Measurements from ENCODE around the gene RNF113B. TPM values are rescaled to one million over a fixed set of nuclear protein-coding genes. Genes with fewer than 3 reads are reported as not detected.

Gene RNF113B
- total RNA-seq, 6 donors from 2014 or later: not detected

- H3K4me3 ChIP-seq: no peak overlapping the region
- H3K4me1 ChIP-seq: peaks cover 0 to 8% (median 4%) of the 10 kb centered on the region in 4 donors
- no peaks in the 10 kb centered on the region for H3K9me3 ChIP-seq
- ATAC-seq (ENCODE audit: low FRiP score in 2 of 2) (no peak), DNase-seq (no peak)
- TF ChIP-seq POLR2A (IDR thresholded peaks at IDR 0.05) (no peak), EP300 (IDR thresholded peaks at IDR 0.05) (no peak), POLR2AphosphoS5 (IDR thresholded peaks at IDR 0.05) (no peak)
- TF ChIP-seq, protein P1, sequence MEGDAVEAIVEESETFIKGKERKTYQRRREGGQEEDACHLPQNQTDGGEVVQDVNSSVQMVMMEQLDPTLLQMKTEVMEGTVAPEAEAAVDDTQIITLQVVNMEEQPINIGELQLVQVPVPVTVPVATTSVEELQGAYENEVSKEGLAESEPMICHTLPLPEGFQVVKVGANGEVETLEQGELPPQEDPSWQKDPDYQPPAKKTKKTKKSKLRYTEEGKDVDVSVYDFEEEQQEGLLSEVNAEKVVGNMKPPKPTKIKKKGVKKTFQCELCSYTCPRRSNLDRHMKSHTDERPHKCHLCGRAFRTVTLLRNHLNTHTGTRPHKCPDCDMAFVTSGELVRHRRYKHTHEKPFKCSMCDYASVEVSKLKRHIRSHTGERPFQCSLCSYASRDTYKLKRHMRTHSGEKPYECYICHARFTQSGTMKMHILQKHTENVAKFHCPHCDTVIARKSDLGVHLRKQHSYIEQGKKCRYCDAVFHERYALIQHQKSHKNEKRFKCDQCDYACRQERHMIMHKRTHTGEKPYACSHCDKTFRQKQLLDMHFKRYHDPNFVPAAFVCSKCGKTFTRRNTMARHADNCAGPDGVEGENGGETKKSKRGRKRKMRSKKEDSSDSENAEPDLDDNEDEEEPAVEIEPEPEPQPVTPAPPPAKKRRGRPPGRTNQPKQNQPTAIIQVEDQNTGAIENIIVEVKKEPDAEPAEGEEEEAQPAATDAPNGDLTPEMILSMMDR (IDR thresholded peaks at IDR 0.05): no peak
- no peaks in the 10 kb centered on the region for H3K36me3 ChIP-seq
- H3K27ac ChIP-seq: no peak overlapping the region
- 34 to 42% methylated on average over 4 of the region's 4 CpGs for WGBS, 2 donors
- no peaks in the 10 kb centered on the region for H3K27me3 ChIP-seq
Measured at GRCh38 chr13:98199480-98199879, 22.4 kb upstream of the RNF113B start.

DNA sequence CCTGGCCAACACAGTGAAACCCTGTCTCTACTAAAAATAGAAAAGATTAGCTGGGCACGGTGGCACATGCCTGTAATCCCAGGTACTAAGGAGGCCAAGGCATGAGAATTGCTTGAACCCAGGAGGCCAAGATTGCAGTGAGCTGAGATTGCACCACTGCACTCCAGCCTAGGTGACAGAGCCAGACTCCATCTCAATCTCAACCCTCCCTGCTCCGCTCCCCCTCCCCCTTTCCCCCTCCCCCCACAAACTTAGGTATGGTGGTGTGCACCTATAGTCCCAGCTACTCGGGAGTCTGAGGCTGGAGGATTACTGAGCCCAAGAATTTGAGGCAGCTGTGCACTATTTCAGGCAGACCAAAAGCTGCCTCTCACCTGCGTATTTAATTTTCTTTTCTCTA, 21.6 kb upstream of the RNF113B start:
- ATAC-seq (ENCODE audit: low FRiP score in 2 of 2): no peak
- Histone ChIP-seq H3K9me3 (no peaks in the 10 kb centered on the region), H3K4me3 (no peak overlapping the region), H3K36me3 (no peaks in the 10 kb centered on the region), H3K27ac (no peak overlapping the region), H3K4me1 (peaks cover 0 to 8% (median 4%) of the 10 kb centered on the region in 4 donors), H3K27me3 (no peaks in the 10 kb centered on the region)
- TF ChIP-seq POLR2AphosphoS5 (IDR thresholded peaks at IDR 0.05): no peak
- TF ChIP-seq, protein P1 (IDR thresholded peaks at IDR 0.05): no peak
- no peak for TF ChIP-seq POLR2A (IDR thresholded peaks at IDR 0.05)
- WGBS, 2 donors: 76 to 92% methylated on average over 3 to 4 of the region's 4 CpGs
- no peak for DNase-seq

- no peak for TF ChIP-seq POLR2A (IDR thresholded peaks at IDR 0.05)
- no peak for TF ChIP-seq POLR2AphosphoS5 (IDR thresholded peaks at IDR 0.05)
- TF ChIP-seq EP300 (IDR thresholded peaks at IDR 0.05): no peak
- TF ChIP-seq, protein P1 (IDR thresholded peaks at IDR 0.05): no peak
- peaks cover 0 to 8% (median 3%) of the 10 kb centered on the region in 4 donors for H3K4me1 ChIP-seq
- WGBS, 2 donors: 72 to 78% methylated on average over 10 of the region's 10 CpGs
Measured at GRCh38 chr13:98195054-98195791, 18.2 kb upstream of the RNF113B start.

GRCh38 chr13:98192008-98192407, 14.9 kb upstream of the RNF113B start:
- TF ChIP-seq, protein P1 (IDR thresholded peaks at IDR 0.05): no peak
- TF ChIP-seq EP300 (IDR thresholded peaks at IDR 0.05) (no peak), POLR2A (IDR thresholded peaks at IDR 0.05) (no peak), POLR2AphosphoS5 (IDR thresholded peaks at IDR 0.05) (no peak)
- Histone ChIP-seq H3K4me1 (peaks cover 5 to 16% (median 7%) of the 10 kb centered on the region in 4 donors), H3K9me3 (no peaks in the 10 kb centered on the region), H3K27ac (no peak overlapping the region), H3K4me3 (no peak overlapping the region), H3K27me3 (no peaks in the 10 kb centered on the region), H3K36me3 (no peaks in the 10 kb centered on the region)
- DNase-seq (no peak), ATAC-seq (ENCODE audit: low FRiP score in 2 of 2) (no peak)
- WGBS, 2 donors: 68 to 69% methylated on average over 2 of the region's 2 CpGs

More at GRCh38 chr13:98195054-98195791, 18.2 kb upstream of the RNF113B start:
- DNase-seq: no peak
- Histone ChIP-seq H3K4me3 (no peak overlapping the region), H3K27me3 (no peaks in the 10 kb centered on the region), H3K36me3 (no peaks in the 10 kb centered on the region), H3K9me3 (no peaks in the 10 kb centered on the region), H3K27ac (peak overlapping the region in 1 of 4 donors; percentile 10)
- no peak for ATAC-seq (ENCODE audit: low FRiP score in 2 of 2)
